Mesodermal cell (in vitro differentiated cells): ENCODE results near the gene TRIM24.

ENCODE experiments used
- H3K27ac ChIP-seq: 2 replicates; pipeline ENCODE4 v1.7.0; 2013; ENCODE audit warnings: mild to moderate bottlenecking, low read depth, low read length, moderate library complexity; ENCODE audit not compliant: severe bottlenecking
- H3K36me3 ChIP-seq: 2 replicates; pipeline ENCODE4 v1.7.1; 2013; ENCODE audit warnings: mild to moderate bottlenecking, low read length, moderate library complexity; ENCODE audit not compliant: control insufficient read depth, insufficient read depth
- H3K4me1 ChIP-seq: one replicate; pipeline ENCODE4 v1.7.1; 2013; ENCODE audit warnings: mild to moderate bottlenecking, low read length; ENCODE audit not compliant: insufficient read depth, control insufficient read depth, poor library complexity, severe bottlenecking
- H3K4me3 ChIP-seq: 2 replicates; pipeline ENCODE4 v1.7.0; 2013; ENCODE audit warnings: low read length, control low read depth, mild to moderate bottlenecking; ENCODE audit not compliant: insufficient read depth, poor library complexity, severe bottlenecking; ENCODE audit errors: extremely low read depth
- H3K9me3 ChIP-seq: 2 replicates; pipeline ENCODE4 v1.7.1; 2013; ENCODE audit warnings: mild to moderate bottlenecking, low read length, moderate library complexity; ENCODE audit not compliant: control insufficient read depth
- WGBS, 2 experiments: methylation state at CpG; one replicate each; pipeline ENCODE4 v1.1.5; 2013; ENCODE audit warnings: missing lambda C conversion rate in 2 of 2; ENCODE audit not compliant: insufficient coverage in 2 of 2; 5-methylcytosine and 5-hydroxymethylcytosine counted together

TRIM24 gene

DNA sequence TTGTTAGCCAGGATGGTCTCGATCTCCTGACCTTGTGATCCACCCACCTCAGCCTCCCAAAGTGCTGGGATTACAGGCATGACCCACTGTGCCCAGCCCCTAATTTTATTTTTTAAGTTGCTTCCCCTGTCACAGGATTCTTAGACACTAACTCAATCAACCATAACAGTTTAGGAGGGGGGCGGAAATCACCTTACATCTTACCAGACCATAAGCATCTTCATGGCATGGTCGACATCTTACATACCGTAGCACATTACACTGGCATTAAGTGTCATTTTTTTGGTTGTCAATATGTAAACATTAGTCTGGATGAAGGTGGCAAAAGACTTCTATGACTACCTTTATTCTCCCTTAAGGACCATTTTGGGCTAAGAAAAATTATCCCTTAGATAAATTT, 95.6 kb downstream of the TRIM24 start:
- Histone ChIP-seq H3K4me3 (no peak overlapping the region), H3K9me3 (peaks cover 40% of the 10 kb centered on the region), H3K36me3 (peaks cover 95% of the 10 kb centered on the region), H3K27ac (no peak overlapping the region), H3K4me1 (no peaks in the 10 kb centered on the region)
- 100% methylated on average over 1 of the region's 4 CpGs; no CpG with 5 or more reads in 1 of the 2 experiments for WGBS, 2 experiments

DNA sequence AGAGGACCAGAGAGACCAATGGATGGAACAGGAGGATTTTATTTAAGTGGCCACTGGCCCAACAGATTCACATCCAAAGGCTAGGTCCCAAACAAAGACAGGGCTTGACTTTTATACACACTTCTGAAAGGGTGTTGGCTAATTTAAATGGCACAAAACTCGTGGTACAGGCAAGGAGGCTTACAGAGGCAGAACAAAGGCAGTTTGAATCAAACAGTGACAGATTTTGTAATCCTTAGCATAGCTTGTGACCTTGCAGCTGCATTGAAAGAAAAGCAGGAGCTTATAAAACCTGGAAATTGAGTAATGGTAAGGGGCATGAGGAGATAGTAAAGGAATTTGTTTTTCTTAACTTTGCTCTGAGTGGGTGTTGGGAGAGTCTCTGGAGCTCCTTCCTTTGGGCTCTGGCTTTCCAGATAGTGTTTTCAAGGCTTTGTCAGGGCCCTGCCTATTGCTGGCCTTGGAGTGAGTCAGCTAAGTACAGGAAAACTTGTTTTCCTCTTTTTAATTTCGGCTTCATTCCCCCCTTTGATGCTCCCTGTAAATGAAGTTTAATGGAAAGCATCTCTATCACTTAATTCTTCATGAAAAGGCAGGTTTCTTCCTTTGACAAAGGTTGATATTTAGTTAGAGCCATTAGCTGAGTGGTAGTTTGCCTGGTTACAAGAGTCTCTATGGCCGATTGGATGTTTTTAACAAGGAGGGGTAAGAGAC, 96.9 kb downstream of the TRIM24 start:
- Histone ChIP-seq H3K36me3 (peaks cover 96% of the 10 kb centered on the region), H3K4me3 (no peak overlapping the region), H3K9me3 (peaks cover 43% of the 10 kb centered on the region), H3K4me1 (no peaks in the 10 kb centered on the region), H3K27ac (no peak overlapping the region)
- 86 to 94% methylated on average over 1 of the region's 3 CpGs for WGBS, 2 experiments

DNA sequence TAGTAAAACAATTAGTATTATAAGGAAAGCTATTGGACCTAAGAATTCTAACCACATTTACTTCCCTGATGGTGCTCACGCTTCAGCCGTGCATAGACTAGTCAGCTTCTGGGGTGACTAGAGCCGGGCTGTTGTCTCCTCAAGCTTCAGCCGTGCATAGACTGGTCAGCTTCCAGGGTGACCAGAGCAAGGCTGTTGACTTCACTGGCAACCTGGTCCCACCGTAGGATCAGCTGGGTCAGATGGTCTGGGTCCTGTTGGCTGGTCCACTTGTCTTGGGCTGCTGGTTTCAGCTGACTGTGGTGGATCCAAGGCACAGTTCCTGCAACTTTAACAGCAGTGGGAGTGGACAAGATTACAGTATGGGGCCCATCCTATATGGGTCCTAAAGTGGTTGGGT, 99.4 kb downstream of the TRIM24 start:
- H3K9me3 ChIP-seq = peaks cover 44% of the 10 kb centered on the region

DNA sequence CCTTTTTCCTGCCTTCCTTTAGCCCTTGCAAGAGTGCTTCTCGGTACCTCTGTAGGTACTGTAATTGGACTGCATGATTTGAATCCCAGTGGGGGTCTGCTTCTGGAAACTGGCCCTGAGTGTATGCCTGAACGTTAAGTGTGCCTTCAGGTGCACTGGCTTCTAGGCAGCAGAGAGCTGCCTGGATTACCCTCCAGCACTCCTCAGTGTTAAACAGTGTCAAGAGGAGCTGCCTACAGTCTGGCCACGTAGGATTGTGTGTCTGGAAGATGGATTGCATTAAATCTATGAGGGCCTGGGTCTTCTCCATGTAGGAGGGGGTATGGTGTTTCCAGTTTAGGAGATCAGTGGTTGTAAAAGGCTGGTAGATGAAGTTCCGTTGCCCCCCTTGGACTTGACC, 103.7 kb downstream of the TRIM24 start:
- Histone ChIP-seq H3K36me3 (peaks cover 93% of the 10 kb centered on the region), H3K4me1 (no peaks in the 10 kb centered on the region), H3K27ac (no peak overlapping the region), H3K9me3 (peaks cover 24% of the 10 kb centered on the region), H3K4me3 (no peak overlapping the region)
- WGBS, 2 experiments = 93 to 100% methylated on average over 3 of the region's 4 CpGs

More for the DNA sequence above, 99.4 kb downstream of the TRIM24 start:
- no peaks in the 10 kb centered on the region for H3K4me1 ChIP-seq
- H3K4me3 ChIP-seq = no peak overlapping the region
- 94 to 98% methylated on average over 3 to 5 of the region's 5 CpGs for WGBS, 2 experiments
- no peak overlapping the region for H3K27ac ChIP-seq
- H3K36me3 ChIP-seq = peaks cover 99% of the 10 kb centered on the region

DNA sequence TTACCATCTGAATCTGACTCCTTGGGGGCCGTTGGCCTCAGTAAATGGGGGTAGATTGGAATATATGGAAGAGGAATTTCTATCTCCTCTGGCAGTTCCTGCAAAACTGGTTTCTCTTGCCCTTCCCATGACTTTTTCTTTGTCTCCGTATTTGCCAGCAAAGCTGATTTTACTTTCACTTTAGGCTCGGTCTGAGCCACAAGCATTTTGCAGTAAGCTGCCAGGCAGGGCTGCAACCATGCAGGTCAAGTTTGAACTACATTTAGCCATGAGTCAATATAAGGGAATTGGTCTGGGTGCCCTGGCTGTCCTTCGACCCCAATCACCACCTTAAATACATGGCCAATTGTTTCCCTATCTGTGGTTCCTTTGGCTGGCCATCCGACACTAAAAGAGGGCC, 104.3 kb downstream of the TRIM24 start:
- Histone ChIP-seq H3K4me3 (no peak overlapping the region), H3K4me1 (no peaks in the 10 kb centered on the region), H3K9me3 (peaks cover 23% of the 10 kb centered on the region), H3K36me3 (peaks cover 93% of the 10 kb centered on the region), H3K27ac (no peak overlapping the region)
- 93 to 97% methylated on average over 3 to 4 of the region's 5 CpGs for WGBS, 2 experiments

DNA sequence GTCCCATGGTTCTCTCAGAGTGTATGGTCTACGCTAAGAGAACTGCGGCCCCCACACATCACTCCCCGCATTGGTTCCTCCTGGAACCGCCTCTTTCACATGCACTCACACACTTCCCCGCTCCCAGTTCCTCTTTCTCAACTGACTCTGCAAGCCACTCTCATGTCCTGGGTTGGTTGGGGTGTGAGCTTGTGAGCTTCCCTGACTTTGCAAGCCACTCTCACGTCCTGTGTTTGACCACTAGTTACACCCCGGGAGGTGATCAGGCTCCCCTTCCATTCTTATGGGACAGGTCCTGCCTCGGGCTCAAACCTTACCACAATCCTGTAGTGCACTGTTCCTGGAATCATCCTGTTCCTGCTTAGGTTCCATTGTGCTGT, 105.0 kb downstream of the TRIM24 start:
- Histone ChIP-seq H3K4me1 (no peaks in the 10 kb centered on the region), H3K27ac (no peak overlapping the region), H3K36me3 (peaks cover 93% of the 10 kb centered on the region), H3K9me3 (peaks cover 20% of the 10 kb centered on the region), H3K4me3 (no peak overlapping the region)
- 97 to 100% methylated on average over 2 to 7 of the region's 8 CpGs for WGBS, 2 experiments

DNA sequence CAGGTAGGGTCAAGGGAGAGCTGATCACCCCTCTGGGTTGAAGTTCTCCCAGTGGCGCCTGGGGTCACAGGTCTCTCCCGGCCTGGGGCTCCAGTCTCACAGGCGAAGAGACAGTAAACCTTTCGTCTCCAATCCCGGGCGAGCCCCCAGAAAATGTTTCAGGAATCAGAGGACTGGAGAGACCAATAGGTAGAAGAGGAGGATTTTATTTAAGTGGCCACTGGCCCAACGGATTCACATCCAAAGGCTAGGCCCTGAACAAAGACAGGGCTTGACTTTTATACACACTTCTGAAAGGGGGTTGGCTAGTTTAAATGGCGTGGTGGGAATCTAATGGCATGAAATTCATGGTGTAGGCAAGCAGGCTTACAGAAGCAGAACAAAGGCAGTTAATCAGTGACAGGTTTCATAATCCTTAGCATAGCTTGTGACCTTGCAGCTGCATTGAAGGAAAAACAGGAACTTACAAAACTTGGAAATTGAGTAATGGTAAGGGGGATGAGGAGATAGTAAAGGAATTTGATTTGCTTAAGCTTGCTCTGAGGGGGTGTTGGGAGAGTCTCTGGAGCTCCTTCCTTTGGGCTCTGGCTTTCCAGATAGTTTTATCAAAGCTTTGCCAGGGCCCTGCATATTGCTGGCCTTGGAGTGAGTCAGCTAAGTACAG, 105.5 kb downstream of the TRIM24 start:
- H3K36me3 ChIP-seq = peaks cover 93% of the 10 kb centered on the region
- H3K4me1 ChIP-seq = no peaks in the 10 kb centered on the region
- WGBS, 2 experiments = 91 to 96% methylated on average over 4 to 8 of the region's 8 CpGs
- H3K27ac ChIP-seq = no peak overlapping the region
- H3K9me3 ChIP-seq = peaks cover 20% of the 10 kb centered on the region
- no peak overlapping the region for H3K4me3 ChIP-seq

DNA sequence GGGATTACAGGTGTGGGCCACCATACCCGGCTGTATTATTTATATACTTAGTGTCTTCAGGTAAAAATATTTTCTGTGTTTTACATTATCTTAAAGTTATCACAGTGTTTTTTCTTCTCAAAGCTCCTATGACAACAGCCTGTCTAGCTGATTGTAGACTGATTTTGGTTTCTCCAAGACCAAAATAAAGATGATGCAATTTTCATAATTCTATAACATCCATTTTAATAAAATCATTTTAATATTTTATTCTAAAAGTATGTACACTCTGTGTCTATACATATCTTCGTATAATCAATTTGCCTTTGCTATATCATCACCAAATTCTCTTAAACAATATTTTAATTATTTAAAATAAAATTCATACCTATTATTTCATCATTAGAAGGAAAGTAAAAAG, 108.6 kb downstream of the TRIM24 start:
- peaks cover 17% of the 10 kb centered on the region for H3K9me3 ChIP-seq
- peaks cover 86% of the 10 kb centered on the region for H3K36me3 ChIP-seq
- no CpG with 5 or more reads among the region's 2 CpGs for WGBS, 2 experiments

DNA sequence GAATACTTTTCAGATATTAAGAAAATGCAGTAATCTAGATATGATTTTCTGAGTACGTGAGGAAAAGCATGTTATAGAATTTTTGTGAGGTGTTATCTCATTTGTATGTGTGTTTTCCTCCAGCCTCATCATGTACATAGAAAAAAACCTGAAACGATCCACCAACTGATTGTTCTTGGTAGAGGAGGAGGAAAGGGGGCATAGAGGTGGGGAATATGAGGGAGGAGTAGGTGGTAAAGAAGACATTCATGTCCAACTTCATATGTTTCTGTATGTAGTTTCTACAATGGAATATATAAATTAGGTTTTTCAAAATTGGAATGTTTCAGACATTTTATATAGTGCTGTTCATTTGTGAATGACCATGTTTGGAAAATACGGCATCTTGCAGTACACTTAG, 109.4 kb downstream of the TRIM24 start:
- H3K4me3 ChIP-seq = no peak overlapping the region
- peaks cover 11% of the 10 kb centered on the region for H3K9me3 ChIP-seq
- peaks cover 85% of the 10 kb centered on the region for H3K36me3 ChIP-seq
- no peaks in the 10 kb centered on the region for H3K4me1 ChIP-seq
- H3K27ac ChIP-seq = no peak overlapping the region
- WGBS, 2 experiments = 100% methylated on average over 1 of the region's 3 CpGs; no CpG with 5 or more reads in 1 of the 2 experiments

More for the DNA sequence above, 108.6 kb downstream of the TRIM24 start:
- Histone ChIP-seq H3K27ac (no peak overlapping the region), H3K4me3 (no peak overlapping the region), H3K4me1 (no peaks in the 10 kb centered on the region)

DNA sequence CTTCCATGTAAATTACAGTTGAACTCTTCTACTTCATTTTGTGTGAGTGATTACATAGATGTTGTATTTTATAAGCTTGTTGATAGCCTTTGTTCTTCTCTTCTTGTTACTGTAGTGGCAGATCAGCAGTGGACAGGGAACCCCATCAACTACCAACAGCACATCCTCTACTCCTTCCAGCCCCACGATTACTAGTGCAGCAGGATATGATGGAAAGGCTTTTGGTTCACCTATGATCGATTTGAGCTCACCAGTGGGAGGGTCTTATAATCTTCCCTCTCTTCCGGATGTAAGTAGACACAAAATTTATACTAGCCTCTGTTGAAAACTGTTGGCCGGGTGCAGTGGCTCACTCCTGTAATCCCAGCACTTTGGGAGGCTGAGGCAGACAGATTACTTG, 110.7 kb downstream of the TRIM24 start:
- Histone ChIP-seq H3K9me3 (no peaks in the 10 kb centered on the region), H3K27ac (no peak overlapping the region), H3K36me3 (peaks cover 79% of the 10 kb centered on the region), H3K4me1 (no peaks in the 10 kb centered on the region), H3K4me3 (no peak overlapping the region)
- 91 to 93% methylated on average over 3 of the region's 4 CpGs for WGBS, 2 experiments

DNA sequence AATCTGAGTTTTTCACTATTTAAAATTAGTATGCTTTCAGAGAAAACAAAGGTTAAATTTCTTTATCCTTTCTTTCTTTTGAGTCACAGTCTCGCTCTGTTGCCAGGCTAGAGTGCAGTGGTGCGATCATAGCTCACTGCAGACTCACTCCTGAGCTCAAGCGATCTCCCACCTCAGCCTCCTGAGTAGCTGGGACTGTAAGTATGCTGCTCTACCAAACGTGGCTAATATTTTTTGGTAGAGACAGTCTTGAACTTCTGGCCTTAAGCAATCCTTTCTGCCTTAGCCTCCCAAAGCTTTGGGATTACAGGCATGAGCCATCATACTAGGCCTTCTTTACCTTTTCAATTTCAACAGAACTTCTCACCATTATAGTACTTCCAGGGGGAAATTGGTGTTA, 113.7 kb downstream of the TRIM24 start:
- Histone ChIP-seq H3K4me1 (no peaks in the 10 kb centered on the region), H3K4me3 (no peak overlapping the region), H3K36me3 (peaks cover 78% of the 10 kb centered on the region), H3K27ac (no peak overlapping the region), H3K9me3 (no peaks in the 10 kb centered on the region)
- 80 to 89% methylated on average over 3 to 4 of the region's 4 CpGs for WGBS, 2 experiments
